GM18507 (cell line): ENCODE data around the gene HS6ST2.
"Not testable (repeated sequence)": the region's sequence is repeated elsewhere in the genome, so short reads cannot be mapped to it uniquely, and the experiment has no call there.

Source experiments
- DNase-seq: peaks from one replicate; pipeline ENCODE4 v3.0.0; 2011; ENCODE audit warnings: low read depth; ENCODE audit not compliant: insufficient read length; ENCODE audit errors: extremely low spot score
- FAIRE-seq: peaks from 2 replicates; lab custom pipeline; 2011; peaks lifted over from hg19 to GRCh38; lab: Jason Lieb, UNC

HS6ST2 gene

GRCh38 chrX:132958091-132958703, at the start of gene HS6ST2:
Gene HS6ST2 (minus strand): TSS chrX:132958629.
- DNase-seq (no peak), FAIRE-seq (no peak)

- DNase-seq, result no peak
- no peak for FAIRE-seq
These were observed 49.0 kb upstream of the HS6ST2 start for GRCh38 chrX:133007458-133007857.

GRCh38 chrX:133005616-133006015, 47.2 kb upstream of the HS6ST2 start:
- no peak for FAIRE-seq
- DNase-seq, result no peak

- FAIRE-seq, result peak; percentile 80
- DNase-seq, result no peak
These were observed 46.6 kb upstream of the HS6ST2 start for GRCh38 chrX:133005042-133005441.

- no peak for FAIRE-seq
- no peak for DNase-seq
These were observed 40.8 kb upstream of the HS6ST2 start for GRCh38 chrX:132999209-132999608.

- DNase-seq (no peak), FAIRE-seq (no peak)
These were observed 32.4 kb upstream of the HS6ST2 start for GRCh38 chrX:132990835-132991234.

- DNase-seq (no peak), FAIRE-seq (no peak)
These were observed 28.1 kb upstream of the HS6ST2 start for GRCh38 chrX:132986556-132986955.

DNA sequence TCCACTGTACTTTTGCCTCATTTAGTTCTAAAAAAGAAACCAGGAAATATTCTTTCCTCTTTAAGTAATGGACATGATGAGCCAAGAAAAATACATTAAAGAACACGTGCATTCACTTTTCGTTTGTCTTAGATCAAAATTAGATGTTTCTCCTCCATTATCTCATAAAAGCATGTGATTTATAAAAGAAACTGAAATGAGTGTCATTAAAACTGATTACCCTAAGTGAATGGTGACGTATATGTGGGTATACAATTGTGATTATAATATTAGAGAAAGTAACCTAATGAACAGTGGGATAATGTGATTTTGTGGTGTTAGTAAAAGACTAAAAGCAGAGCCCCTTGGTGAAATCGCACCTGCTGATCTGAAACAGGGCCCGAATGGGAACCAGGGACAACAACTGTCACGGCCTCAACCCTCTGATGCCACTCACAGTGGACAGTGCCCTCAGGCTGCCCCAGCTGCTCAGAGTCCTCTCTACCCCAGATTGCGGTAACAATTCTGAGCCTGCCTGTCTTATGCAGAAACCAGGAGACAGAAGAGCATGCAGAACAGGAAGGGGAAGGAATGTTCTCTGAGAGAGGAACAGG, 25.7 kb upstream of the HS6ST2 start:
- FAIRE-seq (no peak), DNase-seq (no peak)

GRCh38 chrX:132983496-132983895, 25.1 kb upstream of the HS6ST2 start:
- FAIRE-seq (peak; percentile 41), DNase-seq (no peak)

DNA sequence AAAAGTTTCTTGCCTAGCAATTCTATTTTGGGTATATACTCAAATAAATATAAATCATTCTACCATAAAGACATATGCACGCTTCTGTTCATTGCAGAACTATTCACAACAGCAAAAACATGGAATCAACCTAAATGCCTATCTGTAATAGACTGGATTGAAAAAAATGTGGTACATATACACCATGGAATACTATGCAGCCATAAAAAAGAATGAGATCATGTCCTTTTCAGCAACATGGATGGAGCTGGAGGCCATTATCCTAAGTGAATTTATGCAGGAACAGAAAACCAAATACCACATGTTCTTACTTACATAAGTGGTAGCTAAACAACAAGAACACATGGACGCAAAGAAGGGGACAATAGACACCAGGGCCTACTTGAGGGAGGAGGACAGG, 21.6 kb upstream of the HS6ST2 start:
- not testable (repeated sequence) for FAIRE-seq, DNase-seq

DNA sequence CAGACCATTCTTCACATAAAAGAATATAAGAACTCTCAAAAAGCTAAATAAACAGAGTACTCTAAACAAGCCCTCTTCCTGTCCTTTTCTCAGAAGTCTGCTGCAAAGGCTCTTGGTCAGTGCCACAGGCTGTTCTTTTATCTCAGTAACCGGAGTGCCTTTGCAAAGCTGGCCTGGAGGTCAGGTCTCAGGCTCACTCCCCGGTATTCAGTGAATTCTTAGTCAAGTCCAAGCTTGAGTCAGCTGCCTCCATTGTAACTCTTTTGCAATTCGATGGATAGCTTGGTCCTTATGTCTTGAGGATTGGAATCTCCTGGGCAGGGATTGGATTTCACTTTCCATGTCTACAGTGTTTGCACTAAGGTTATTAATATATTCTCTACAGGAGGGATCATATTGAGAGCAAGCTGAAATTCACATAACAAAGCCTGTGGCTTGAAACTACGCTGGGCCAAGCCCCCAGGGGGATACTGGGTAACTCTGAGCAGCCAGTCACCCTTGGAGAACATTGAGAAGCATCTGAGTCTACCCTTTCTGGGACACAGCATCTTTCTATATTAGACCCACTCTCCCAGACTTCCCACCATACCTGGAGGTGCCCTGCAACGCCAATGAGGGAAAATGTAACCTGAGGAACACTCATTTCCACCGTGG, 10.0 kb upstream of the HS6ST2 start:
- no peak for DNase-seq

DNA sequence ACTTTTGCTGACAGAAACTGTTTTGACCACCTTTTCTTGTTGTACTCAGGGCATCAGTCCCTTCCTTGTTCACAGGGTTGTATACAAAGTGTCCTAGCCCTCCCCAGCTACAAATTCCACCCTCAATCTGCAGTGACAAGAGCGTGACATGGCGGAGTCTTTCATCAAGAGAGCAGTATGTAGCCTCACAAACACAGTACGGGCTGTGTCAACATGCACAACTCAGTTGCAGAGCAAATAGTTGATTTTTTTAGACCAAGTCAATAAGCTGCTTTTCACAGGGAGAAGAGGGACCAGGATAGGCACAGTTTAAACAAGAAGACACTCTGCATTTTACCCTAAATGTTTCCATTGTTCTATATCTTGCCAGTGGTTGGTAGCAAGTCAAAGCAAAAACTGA, 8.6 kb upstream of the HS6ST2 start:
- FAIRE-seq (no peak), DNase-seq (no peak)

More for the DNA sequence above, 10.0 kb upstream of the HS6ST2 start:
- FAIRE-seq, result no peak

GRCh38 chrX:132965461-132965860, 7.0 kb upstream of the HS6ST2 start:
- DNase-seq, result no peak
- no peak for FAIRE-seq

GRCh38 chrX:132961511-132961910, 3.1 kb upstream of the HS6ST2 start:
- DNase-seq (no peak), FAIRE-seq (no peak)

GRCh38 chrX:132957211-132958090, 978 bp downstream of the HS6ST2 start:
- no peak for FAIRE-seq
- no peak for DNase-seq

- DNase-seq, result no peak
These were observed 1.8 kb downstream of the HS6ST2 start for GRCh38 chrX:132956421-132957210.

GRCh38 chrX:132955690-132956089, 2.7 kb downstream of the HS6ST2 start:
- DNase-seq, result no peak
- FAIRE-seq, result no peak

More at GRCh38 chrX:132956421-132957210, 1.8 kb downstream of the HS6ST2 start:
- FAIRE-seq, result no peak

DNA sequence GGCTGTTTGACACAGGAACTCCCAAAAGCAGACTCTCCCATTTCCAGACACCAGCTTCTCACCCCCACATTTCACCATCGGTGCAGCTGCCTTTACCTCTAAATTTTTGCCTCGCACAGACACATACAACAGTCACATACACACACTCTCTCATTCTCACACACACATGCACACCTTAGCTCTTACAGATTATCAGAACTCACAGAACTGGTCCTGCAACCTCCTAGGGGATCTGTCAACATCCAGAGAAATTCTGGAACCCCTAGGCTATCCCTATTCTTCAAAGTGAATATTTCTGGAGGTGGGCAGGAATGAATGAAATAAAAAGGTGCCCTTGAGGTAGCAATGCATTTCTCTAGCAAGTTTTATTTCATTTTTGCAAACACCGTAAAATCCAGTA, 4.1 kb downstream of the HS6ST2 start:
- FAIRE-seq, result no peak

DNA sequence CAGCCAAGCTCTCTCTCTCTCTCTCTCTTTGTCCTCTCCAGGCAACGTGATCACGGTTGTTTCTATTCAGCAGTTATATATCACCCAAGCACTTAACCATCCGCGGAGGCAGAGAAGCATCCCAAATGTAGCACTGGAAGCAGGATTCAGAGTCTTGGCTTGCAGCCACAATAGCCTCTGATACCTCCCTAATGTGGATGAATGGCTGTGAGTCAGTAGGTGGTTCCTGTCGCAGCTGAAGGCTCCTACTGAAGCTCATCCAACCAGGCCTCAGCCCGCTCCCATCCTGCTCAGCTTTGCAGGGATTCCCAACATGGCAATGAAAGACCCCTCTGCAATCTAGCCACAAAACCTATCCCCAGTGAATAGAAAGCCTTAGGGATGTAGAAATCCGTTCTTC, 5.1 kb downstream of the HS6ST2 start:
- FAIRE-seq, result no peak

More for the DNA sequence above, 4.1 kb downstream of the HS6ST2 start:
- DNase-seq, result no peak

More for the DNA sequence above, 5.1 kb downstream of the HS6ST2 start:
- no peak for DNase-seq
